HCT116 (cell line): ENCODE data around the gene RPL18A. TPM values are rescaled to one million over a fixed set of nuclear protein-coding genes. Genes with fewer than 3 reads are reported as not detected.

ENCODE experiments used
- ATAC-seq: fragments of 200-7000 bp; cut with Tn5 transposase; 2 replicates; pipeline ENCODE4 v1.9.1; 2020; ENCODE audit warnings: mild to moderate bottlenecking, moderate library complexity
- BruUV-seq: library from RNA; stranded (reverse); fragments of 400-500 nt; replicated peaks from 2 replicates; lab custom pipeline; 2021; lab: Mats Ljungman, UMichigan
- CTCF ChIA-PET: fragments of 300-600 bp; sonication (Branson Sonifier 250); formaldehyde crosslinking; loops from one replicate; lab custom pipeline; 2021; ENCODE audit warnings: antibody characterized with exemption; lab: Charles Lee
- POLR2A ChIA-PET: fragments of 300-600, 350-600 bp; sonication (Branson Sonifier 250); formaldehyde crosslinking; loops from one replicate; lab custom pipeline; 2021; ENCODE audit warnings: antibody characterized with exemption; lab: Charles Lee
- RAD21 ChIA-PET, 2 experiments: fragments of 300-600 bp; sonication (Branson Sonifier 250); formaldehyde crosslinking; loops; one replicate each; lab custom pipeline; 2023; ENCODE audit warnings: low total read pairs in 2 of 2; ENCODE audit not compliant: uncharacterized antibody in 2 of 2, unreplicated experiment in 2 of 2, low non-redundant PET in 1 of 2; lab: Charles Lee
- DNase-seq: peaks from one replicate; pipeline ENCODE4 v3.0.0-alpha.2; 2010; ENCODE audit warnings: low read depth, low spot score
- H2AFZ ChIP-seq: fragments of 200-600 bp; shearing (Covaris generic), sonication (generic); 2 replicates; pipeline ENCODE4 v1.6.1; 2017; ENCODE audit warnings: low read depth, mixed run types, mixed read lengths, antibody characterized with exemption, low read length; ENCODE audit not compliant: poor library complexity, severe bottlenecking
- H3K27ac ChIP-seq: 2 replicates; pipeline ENCODE4 v1.5.1; 2012; ENCODE audit warnings: low read depth, low read length
- H3K27me3 ChIP-seq: fragments of 200-600 bp; sonication (generic); 2 replicates; pipeline ENCODE4 v1.6.1; 2016; ENCODE audit warnings: mixed run types, low read length, mixed read lengths; ENCODE audit not compliant: insufficient read depth
- H3K36me3 ChIP-seq, 2 experiments: fragments of 200-500 bp in 1 of 2; fragments of 200-600 bp in 1 of 2; sonication (Bioruptor generic) in 1 of 2; sonication (generic) in 1 of 2; 2 replicates each; pipeline versions ENCODE4 v1.5.1 to v1.6.1; 2014 to 2016; ENCODE audit warnings: low read length in 2 of 2, inconsistent platforms in 1 of 2, mixed read lengths in 1 of 2, mixed run types in 1 of 2; ENCODE audit not compliant: insufficient read depth in 2 of 2, control insufficient read depth in 1 of 2
- H3K4me1 ChIP-seq, 2 experiments: fragments of 200-600 bp in 1 of 2; sonication (generic) in 1 of 2; 2 replicates each; pipeline versions ENCODE4 v1.5.1 to v1.6.1; 2012 to 2017; ENCODE audit warnings: low read length in 2 of 2, inconsistent platforms in 1 of 2, mild to moderate bottlenecking in 1 of 2, mixed read lengths in 1 of 2, mixed run types in 1 of 2, moderate library complexity in 1 of 2; ENCODE audit not compliant: insufficient read depth in 2 of 2, control insufficient read depth in 1 of 2
- H3K4me2 ChIP-seq: fragments of 200-600 bp; sonication (generic); 2 replicates; pipeline ENCODE4 v1.6.1; 2017; ENCODE audit warnings: mixed run types, low read length, mixed read lengths
- H3K4me3 ChIP-seq, 2 experiments: fragments of 200-600 bp in 1 of 2; sonication (generic) in 1 of 2; replicated peaks in 1 of 2; 2 replicates each; pipeline ENCODE4 v1.5.1; 2011 to 2016; ENCODE audit warnings: low read length in 2 of 2, control low read depth in 1 of 2, low read depth in 1 of 2, mild to moderate bottlenecking in 1 of 2, mixed read lengths in 1 of 2, mixed run types in 1 of 2
- H3K79me2 ChIP-seq: fragments of 200-600 bp; sonication (generic); 2 replicates; pipeline ENCODE4 v1.6.1; 2017; ENCODE audit warnings: mild to moderate bottlenecking, mixed run types, low read length, moderate library complexity, mixed read lengths; ENCODE audit not compliant: insufficient read depth
- H3K9ac ChIP-seq: fragments of 200-600 bp; sonication (generic); 2 replicates; pipeline ENCODE4 v1.6.1; 2016; ENCODE audit warnings: low read length, mixed read lengths
- H3K9me2 ChIP-seq: fragments of 200-600 bp; sonication (generic), shearing (Covaris generic); 2 replicates; pipeline ENCODE4 v1.6.1; 2017; ENCODE audit warnings: mixed run types, mild to moderate bottlenecking, moderate library complexity; ENCODE audit not compliant: insufficient read depth
- H3K9me3 ChIP-seq, 2 experiments: fragments of 200-500 bp in 1 of 2; fragments of 200-600 bp in 1 of 2; sonication (Bioruptor generic) in 1 of 2; sonication (generic) in 1 of 2; 2 replicates each; pipeline ENCODE4 v1.6.1; 2014 to 2017; ENCODE audit warnings: low read length in 2 of 2, mixed read lengths in 2 of 2, inconsistent platforms in 1 of 2, low read depth in 1 of 2, mild to moderate bottlenecking in 1 of 2, mixed run types in 1 of 2, moderate library complexity in 1 of 2; ENCODE audit not compliant: control insufficient read depth in 1 of 2, insufficient read depth in 1 of 2
- H4K20me1 ChIP-seq: fragments of 200-600 bp; sonication (generic), shearing (Covaris generic); 2 replicates; pipeline ENCODE4 v1.6.1; 2017; ENCODE audit warnings: mixed run types, mild to moderate bottlenecking, moderate library complexity; ENCODE audit not compliant: insufficient read depth
- ATF3 ChIP-seq: IDR thresholded peaks from 2 replicates; pipeline ENCODE4 v1.6.1; 2012
- CBX3 ChIP-seq: IDR thresholded peaks from 2 replicates; pipeline ENCODE4 v1.6.1; 2012; ENCODE audit warnings: low read depth
- CEBPB ChIP-seq: IDR thresholded peaks from 2 replicates; pipeline ENCODE4 v1.6.1; 2012; ENCODE audit warnings: low read depth
- EGR1 ChIP-seq: IDR thresholded peaks from 2 replicates; pipeline ENCODE4 v1.6.1; 2012; ENCODE audit warnings: low read depth
- EZH2 ChIP-seq: fragments of 200-600 bp; sonication (generic); IDR thresholded peaks from 2 replicates; pipeline ENCODE4 v1.6.1; 2017; ENCODE audit warnings: antibody characterized with exemption, mixed run types
- EZH2phosphoT487 ChIP-seq: fragments of 200-600 bp; IDR thresholded peaks from 2 replicates; pipeline ENCODE4 v1.6.1; 2018; ENCODE audit warnings: antibody characterized with exemption, borderline replicate concordance
- FOSL1 ChIP-seq: IDR thresholded peaks from 2 replicates; pipeline ENCODE4 v1.6.1; 2012; ENCODE audit warnings: low read depth
- POLR2AphosphoS5 ChIP-seq: IDR thresholded peaks from 2 replicates; pipeline ENCODE4 v1.6.1; 2011; ENCODE audit warnings: mild to moderate bottlenecking, low read depth, low read length, moderate library complexity
- RAD21 ChIP-seq: IDR thresholded peaks from 2 replicates; pipeline ENCODE4 v1.6.1; 2012; ENCODE audit warnings: low read depth, mild to moderate bottlenecking
- REST ChIP-seq: IDR thresholded peaks from 2 replicates; pipeline ENCODE4 v1.6.1; 2012; ENCODE audit warnings: low read depth
- SRF ChIP-seq: IDR thresholded peaks from 2 replicates; pipeline ENCODE4 v1.6.1; 2012; ENCODE audit warnings: low read depth
- TCF7L2 ChIP-seq: IDR thresholded peaks from 2 replicates; pipeline ENCODE4 v1.7.0; 2011; ENCODE audit warnings: borderline replicate concordance, inconsistent platforms; ENCODE audit not compliant: insufficient read depth, insufficient read length; ENCODE audit errors: extremely low read depth
- ZBTB33 ChIP-seq: IDR thresholded peaks from 2 replicates; pipeline ENCODE4 v1.6.1; 2011; ENCODE audit warnings: mild to moderate bottlenecking, low read length, moderate library complexity; ENCODE audit not compliant: insufficient replicate concordance; ENCODE audit errors: extremely low read depth
- intact Hi-C: fragments of 100-400 bp; cut with micrococcal nuclease; formaldehyde crosslinking; loops from 2 replicates; pipeline ENCODE4 v1.10.0; 2022
- total RNA-seq: library from RNA; stranded (reverse); gene quantifications from one replicate; pipeline ENCODE4 v1.2.1, GENCODE V29; 2021; ENCODE audit not compliant: unreplicated experiment
- TF ChIP-seq, protein P1 (sequence below), 3 experiments: fragments of 200-600 bp in 1 of 3; sonication (generic) in 1 of 3; IDR thresholded peaks in 2 of 3; conservative IDR thresholded peaks in 1 of 3; 2 replicates each; pipeline ENCODE4 v1.5.1; 2012 to 2017; ENCODE audit warnings: low read depth in 2 of 3, low read length in 2 of 3, antibody characterized with exemption in 1 of 3, borderline replicate concordance in 1 of 3, control low read depth in 1 of 3, mild to moderate bottlenecking in 1 of 3, mixed read lengths in 1 of 3, mixed run types in 1 of 3, moderate library complexity in 1 of 3; ENCODE audit not compliant: insufficient read depth in 1 of 3

RPL18A gene
- total RNA-seq, 1 experiment from 2014 or later, result 3,525 TPM

- no peak overlapping the region for H3K27ac ChIP-seq
- DNase-seq (no peak), ATAC-seq (no peak)
- intact Hi-C loops, result no loop called here
- H3K36me3 ChIP-seq, result no peaks in the 10 kb centered on the region
- no peaks in the 10 kb centered on the region for H3K9me2 ChIP-seq
- no TSS peak for BruUV-seq
- no peaks in the 10 kb centered on the region for H3K79me2 ChIP-seq
- POLR2A ChIA-PET, result no interaction called here
- TF ChIP-seq EZH2phosphoT487 (no peak), SRF (no peak), EGR1 (no peak), RAD21 (no peak), EZH2 (no peak), CEBPB (no peak), FOSL1 (no peak), ZBTB33 (no peak), ATF3 (no peak), REST (no peak), CBX3 (no peak), TCF7L2 (no peak), POLR2AphosphoS5 (no peak)
- TF ChIP-seq, protein P1, sequence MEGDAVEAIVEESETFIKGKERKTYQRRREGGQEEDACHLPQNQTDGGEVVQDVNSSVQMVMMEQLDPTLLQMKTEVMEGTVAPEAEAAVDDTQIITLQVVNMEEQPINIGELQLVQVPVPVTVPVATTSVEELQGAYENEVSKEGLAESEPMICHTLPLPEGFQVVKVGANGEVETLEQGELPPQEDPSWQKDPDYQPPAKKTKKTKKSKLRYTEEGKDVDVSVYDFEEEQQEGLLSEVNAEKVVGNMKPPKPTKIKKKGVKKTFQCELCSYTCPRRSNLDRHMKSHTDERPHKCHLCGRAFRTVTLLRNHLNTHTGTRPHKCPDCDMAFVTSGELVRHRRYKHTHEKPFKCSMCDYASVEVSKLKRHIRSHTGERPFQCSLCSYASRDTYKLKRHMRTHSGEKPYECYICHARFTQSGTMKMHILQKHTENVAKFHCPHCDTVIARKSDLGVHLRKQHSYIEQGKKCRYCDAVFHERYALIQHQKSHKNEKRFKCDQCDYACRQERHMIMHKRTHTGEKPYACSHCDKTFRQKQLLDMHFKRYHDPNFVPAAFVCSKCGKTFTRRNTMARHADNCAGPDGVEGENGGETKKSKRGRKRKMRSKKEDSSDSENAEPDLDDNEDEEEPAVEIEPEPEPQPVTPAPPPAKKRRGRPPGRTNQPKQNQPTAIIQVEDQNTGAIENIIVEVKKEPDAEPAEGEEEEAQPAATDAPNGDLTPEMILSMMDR (IDR thresholded peaks at IDR 0.05 in 2 of 3, conservative IDR thresholded peaks at IDR 0.05 in 1 of 3; ENCODE audit: borderline replicate concordance in 1 of 3, insufficient read depth in 1 of 3, low read depth in 2 of 3, low read length in 2 of 3), result no peak
- H4K20me1 ChIP-seq, result no peaks in the 10 kb centered on the region
- H3K9ac ChIP-seq, result no peak overlapping the region
- no peaks in the 10 kb centered on the region for H3K9me3 ChIP-seq
- RAD21 ChIA-PET, result no interaction called here
- peaks cover under 1 to 1% of the 10 kb centered on the region in 2 experiments; a peak in 2 of 4 replicates for H3K4me1 ChIP-seq
- CTCF ChIA-PET, result no interaction called here
- no peak overlapping the region for H2AFZ ChIP-seq
- H3K4me2 ChIP-seq, result no peak overlapping the region
- H3K4me3 ChIP-seq, result no peak overlapping the region
- H3K27me3 ChIP-seq, result no peaks in the 10 kb centered on the region
Observed at GRCh38 chr19:17824339-17824738, 35.4 kb upstream of the RPL18A start.
